MG63 (cell line): Measurements from ENCODE around the gene FAF1. TPM values are rescaled to one million over a fixed set of nuclear protein-coding genes. Genes with fewer than 3 reads are reported as not detected.

Experiments
- DNase-seq: peaks from one replicate; pipeline ENCODE4 v3.0.0-alpha.2; 2020
- H3K27me3 ChIP-seq: fragments of 250-450 bp; sonication (Bioruptor Pico); 2 replicates; pipeline ENCODE4 v1.5.1; 2020; ENCODE audit warnings: mild to moderate bottlenecking, moderate library complexity
- H3K36me3 ChIP-seq: fragments of 250-450 bp; sonication (Bioruptor Pico); 2 replicates; pipeline ENCODE4 v1.5.1; 2020; ENCODE audit warnings: mild to moderate bottlenecking, moderate library complexity
- H3K4me3 ChIP-seq: fragments of 250-450 bp; sonication (Bioruptor Pico); 2 replicates; pipeline ENCODE4 v1.5.1; 2020; ENCODE audit warnings: mild to moderate bottlenecking, moderate library complexity
- H3K9me3 ChIP-seq: fragments of 250-450 bp; sonication (Bioruptor Pico); 2 replicates; pipeline ENCODE4 v1.5.1; 2020; ENCODE audit warnings: mild to moderate bottlenecking, moderate library complexity
- total RNA-seq: library from RNA; depleted of rRNA; stranded (reverse); fragments of >200 nt; shearing (Covaris generic); gene quantifications from 2 replicates; pipeline ENCODE4 v1.2.3, GENCODE V29; 2014; ENCODE audit warnings: low replicate concordance

FAF1 gene
- total RNA-seq, 1 experiment from 2014 or later = 58.6 TPM

DNA sequence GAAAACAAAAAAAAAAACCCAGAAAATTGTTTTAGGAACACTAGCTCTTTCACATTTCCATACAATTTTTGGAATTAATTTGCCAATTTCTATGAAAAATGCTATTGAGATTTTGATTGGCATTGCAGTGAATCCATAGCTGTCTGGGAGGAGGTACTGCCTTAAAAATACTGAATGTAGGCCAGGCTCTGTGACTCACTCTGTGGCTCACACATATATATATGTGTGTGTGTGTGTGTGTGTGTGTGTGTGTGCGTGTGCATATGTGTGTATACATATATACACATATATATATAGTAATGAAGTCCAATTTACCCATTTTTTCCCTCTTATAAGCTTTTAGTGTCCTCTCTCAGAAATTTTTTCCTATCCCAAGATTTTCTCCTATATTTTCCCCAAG, 322.6 kb downstream of the FAF1 start:
- H3K27me3 ChIP-seq = no peaks in the 10 kb centered on the region
- no peaks in the 10 kb centered on the region for H3K36me3 ChIP-seq
- H3K9me3 ChIP-seq = no peaks in the 10 kb centered on the region
- no peak for DNase-seq
- no peak overlapping the region for H3K4me3 ChIP-seq

GRCh38 chr1:50634251-50634650, 325.8 kb downstream of the FAF1 start:
- Histone ChIP-seq H3K36me3 (no peaks in the 10 kb centered on the region), H3K9me3 (no peaks in the 10 kb centered on the region), H3K4me3 (no peak overlapping the region), H3K27me3 (no peaks in the 10 kb centered on the region)
- no peak for DNase-seq

GRCh38 chr1:50633465-50633864, 326.6 kb downstream of the FAF1 start:
- no peaks in the 10 kb centered on the region for H3K36me3 ChIP-seq
- no peaks in the 10 kb centered on the region for H3K9me3 ChIP-seq
- DNase-seq = no peak
- no peaks in the 10 kb centered on the region for H3K27me3 ChIP-seq
- no peak overlapping the region for H3K4me3 ChIP-seq

DNA sequence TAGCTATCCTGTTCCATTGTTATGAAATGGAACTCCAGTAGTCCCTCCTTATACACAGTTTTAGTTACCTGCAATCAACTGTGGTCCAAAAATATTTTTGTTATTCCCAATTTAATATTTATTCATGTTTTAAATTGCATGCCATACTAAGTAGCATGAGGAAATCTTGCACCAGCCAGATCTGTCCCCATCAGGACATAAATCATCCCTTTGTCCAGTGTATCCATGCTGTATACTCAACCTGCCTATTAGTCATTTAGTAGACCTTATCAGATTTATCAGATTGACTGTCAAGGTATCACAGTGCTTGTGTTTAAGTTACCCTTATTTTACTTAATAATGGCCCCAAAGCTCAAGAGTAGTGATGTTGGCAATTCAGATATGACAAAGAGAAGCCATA, 328.9 kb downstream of the FAF1 start:
- no peak for DNase-seq
- Histone ChIP-seq H3K4me3 (no peak overlapping the region), H3K36me3 (no peaks in the 10 kb centered on the region; the same call in none of the 2 replicates), H3K9me3 (no peaks in the 10 kb centered on the region), H3K27me3 (no peaks in the 10 kb centered on the region)

GRCh38 chr1:50622259-50622658, 337.8 kb downstream of the FAF1 start:
- H3K27me3 ChIP-seq = no peaks in the 10 kb centered on the region
- H3K36me3 ChIP-seq = no peaks in the 10 kb centered on the region; the same call in none of the 2 replicates
- peaks cover 4% of the 10 kb centered on the region; the same call in 1 of the 2 replicates for H3K9me3 ChIP-seq
- H3K4me3 ChIP-seq = no peak overlapping the region
- no peak for DNase-seq

- Histone ChIP-seq H3K36me3 (no peaks in the 10 kb centered on the region; the same call in 1 of the 2 replicates), H3K9me3 (peaks cover 4% of the 10 kb centered on the region; the same call in 1 of the 2 replicates), H3K4me3 (no peak overlapping the region), H3K27me3 (no peaks in the 10 kb centered on the region)
- DNase-seq = no peak
These were observed 339.3 kb downstream of the FAF1 start for GRCh38 chr1:50620680-50621329.

DNA sequence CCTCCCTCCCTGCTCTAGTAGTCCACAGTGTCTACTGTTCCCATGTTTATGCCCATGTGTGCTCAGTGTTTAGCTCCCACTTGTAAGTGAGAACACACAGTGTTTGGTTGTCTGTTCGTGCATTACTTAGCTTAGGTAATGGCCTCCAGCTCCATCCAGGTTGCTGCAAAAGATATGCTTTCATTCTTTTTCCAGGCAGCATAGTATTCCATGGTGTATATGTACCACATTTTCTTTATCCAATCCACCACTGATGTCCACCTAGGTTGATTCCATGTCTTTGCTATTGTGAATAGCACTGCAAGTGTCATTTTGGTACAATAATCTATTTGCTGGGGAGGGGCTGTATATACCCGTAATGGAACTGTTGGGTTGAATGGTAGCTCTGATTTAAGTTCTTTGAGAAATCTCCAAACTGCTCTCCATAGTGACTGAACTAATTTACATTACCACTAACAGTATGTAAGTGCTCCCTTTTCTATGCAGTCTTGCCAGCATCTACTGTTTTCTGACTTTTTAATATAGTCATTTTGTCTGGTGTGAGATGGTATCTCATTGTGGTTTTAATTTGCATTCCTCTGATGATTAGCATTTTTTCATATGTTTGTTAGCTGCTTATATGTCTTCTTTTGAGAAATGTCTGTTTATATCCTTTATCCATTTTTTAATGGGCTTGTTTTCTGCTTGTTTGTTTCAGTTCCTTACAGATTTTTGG, 344.9 kb downstream of the FAF1 start:
- Histone ChIP-seq H3K4me3 (no peak overlapping the region), H3K36me3 (peaks cover 3% of the 10 kb centered on the region; the same call in 1 of the 2 replicates), H3K9me3 (peaks cover 4% of the 10 kb centered on the region; the same call in 1 of the 2 replicates), H3K27me3 (no peaks in the 10 kb centered on the region)
- no peak for DNase-seq

DNA sequence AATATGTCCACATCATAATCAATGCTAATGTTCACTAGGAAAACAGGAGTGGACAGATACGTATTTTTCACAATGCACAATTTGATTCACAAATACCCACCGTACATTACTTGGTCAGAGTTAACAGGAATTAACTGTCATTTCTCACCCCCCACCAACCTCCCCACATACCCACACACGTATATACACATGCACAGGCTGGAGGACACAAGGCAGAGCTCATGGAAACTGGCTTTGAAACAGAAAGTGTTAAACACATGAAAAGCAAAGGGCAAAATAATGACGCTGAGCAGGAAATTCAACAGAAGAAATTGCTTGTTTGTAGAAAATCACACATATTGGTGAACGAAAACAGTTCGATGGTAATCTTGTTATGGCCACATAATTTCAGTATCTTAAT, 348.4 kb downstream of the FAF1 start:
- Histone ChIP-seq H3K4me3 (no peak overlapping the region), H3K9me3 (no peaks in the 10 kb centered on the region), H3K27me3 (no peaks in the 10 kb centered on the region), H3K36me3 (peaks cover 3% of the 10 kb centered on the region; the same call in 1 of the 2 replicates)
- DNase-seq = no peak

DNA sequence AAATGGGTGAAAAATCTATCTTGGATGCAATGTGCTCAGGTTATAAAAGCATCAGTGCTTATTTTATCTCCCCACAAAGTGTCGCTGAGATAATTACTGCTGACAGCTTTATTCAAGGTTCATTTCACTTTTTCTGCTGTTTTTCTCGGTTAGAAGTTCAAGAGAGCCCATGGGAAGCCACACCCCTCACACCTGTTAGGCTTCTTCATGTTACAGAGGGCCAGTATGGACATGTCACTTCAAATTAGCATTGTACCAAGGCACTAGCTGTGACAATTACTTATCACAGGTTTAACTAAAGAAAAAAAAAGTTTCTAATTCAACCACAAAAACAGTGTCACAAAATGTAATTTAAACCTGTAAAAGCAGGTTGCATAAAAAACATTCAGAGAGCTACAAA, 349.5 kb downstream of the FAF1 start:
- H3K27me3 ChIP-seq = no peaks in the 10 kb centered on the region
- no peaks in the 10 kb centered on the region for H3K9me3 ChIP-seq
- H3K4me3 ChIP-seq = no peak overlapping the region
- no peak for DNase-seq
- H3K36me3 ChIP-seq = peaks cover 3% of the 10 kb centered on the region; the same call in 1 of the 2 replicates

GRCh38 chr1:50609508-50609907, 350.6 kb downstream of the FAF1 start:
- no peaks in the 10 kb centered on the region for H3K9me3 ChIP-seq
- H3K27me3 ChIP-seq = no peaks in the 10 kb centered on the region
- no peaks in the 10 kb centered on the region; the same call in 1 of the 2 replicates for H3K36me3 ChIP-seq
- DNase-seq = no peak
- H3K4me3 ChIP-seq = no peak overlapping the region

- DNase-seq = no peak
- Histone ChIP-seq H3K36me3 (no peaks in the 10 kb centered on the region; the same call in 1 of the 2 replicates), H3K9me3 (no peaks in the 10 kb centered on the region), H3K4me3 (no peak overlapping the region), H3K27me3 (no peaks in the 10 kb centered on the region)
These were observed 354.7 kb downstream of the FAF1 start for GRCh38 chr1:50605186-50605875.

DNA sequence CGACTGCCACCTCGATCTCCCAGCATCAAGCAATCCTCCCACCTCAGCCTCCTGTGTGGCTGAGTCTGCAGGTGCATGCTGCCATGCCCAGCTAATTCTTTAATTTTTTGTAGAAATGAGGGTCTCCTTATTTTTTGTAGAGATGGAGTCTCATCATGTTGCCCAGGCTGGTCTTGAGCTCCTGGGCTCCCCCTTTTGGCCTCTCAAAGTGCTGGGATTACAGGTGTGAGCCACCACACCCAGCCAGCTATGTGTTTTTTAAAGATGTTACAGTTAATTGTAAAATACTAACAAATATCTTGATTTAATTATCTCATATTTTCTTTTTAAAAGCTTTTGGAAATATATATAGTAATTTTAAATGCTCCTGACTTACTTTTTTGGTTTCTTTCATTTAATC, 355.5 kb downstream of the FAF1 start:
- H3K27me3 ChIP-seq = no peaks in the 10 kb centered on the region
- H3K9me3 ChIP-seq = no peaks in the 10 kb centered on the region
- H3K4me3 ChIP-seq = no peak overlapping the region
- DNase-seq = no peak
- H3K36me3 ChIP-seq = no peaks in the 10 kb centered on the region

GRCh38 chr1:50603274-50604271, 356.5 kb downstream of the FAF1 start:
- Histone ChIP-seq H3K27me3 (no peaks in the 10 kb centered on the region), H3K9me3 (no peaks in the 10 kb centered on the region), H3K4me3 (no peak overlapping the region), H3K36me3 (no peaks in the 10 kb centered on the region)
- peak; percentile 41 for DNase-seq

- H3K27me3 ChIP-seq = no peaks in the 10 kb centered on the region
- H3K36me3 ChIP-seq = no peaks in the 10 kb centered on the region; the same call in 1 of the 2 replicates
- H3K4me3 ChIP-seq = no peak overlapping the region
- no peaks in the 10 kb centered on the region for H3K9me3 ChIP-seq
- no peak for DNase-seq
These were observed 360.5 kb downstream of the FAF1 start for GRCh38 chr1:50599546-50599945.

- peaks cover 2% of the 10 kb centered on the region; the same call in 1 of the 2 replicates for H3K36me3 ChIP-seq
- DNase-seq = no peak
- no peak overlapping the region for H3K4me3 ChIP-seq
- H3K9me3 ChIP-seq = no peaks in the 10 kb centered on the region
- no peaks in the 10 kb centered on the region for H3K27me3 ChIP-seq
These were observed 364.2 kb downstream of the FAF1 start for GRCh38 chr1:50595874-50596273.

DNA sequence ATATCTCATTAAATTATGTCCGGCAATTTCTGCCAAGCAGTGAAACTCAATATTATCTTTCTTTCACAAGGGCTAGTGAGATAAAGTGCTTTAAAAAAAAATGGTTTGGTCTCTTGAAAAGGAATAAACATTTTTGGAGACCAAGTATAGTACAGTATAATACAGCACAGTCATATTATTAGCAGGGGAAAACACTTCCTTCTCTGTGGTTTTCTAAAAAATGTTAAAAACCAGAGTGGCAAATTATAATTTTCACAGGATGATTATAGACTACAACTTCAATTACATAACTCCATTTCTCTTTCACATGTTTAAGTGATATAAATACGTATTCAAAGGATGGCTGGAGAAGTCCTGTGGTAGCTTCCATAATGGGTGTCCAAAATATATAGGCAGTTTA, 366.6 kb downstream of the FAF1 start:
- Histone ChIP-seq H3K27me3 (no peaks in the 10 kb centered on the region), H3K9me3 (no peaks in the 10 kb centered on the region), H3K36me3 (peaks cover 2% of the 10 kb centered on the region), H3K4me3 (no peak overlapping the region)
- DNase-seq = no peak
